ENCODE data around the gene RNF19B. TPM values are rescaled to one million over a fixed set of nuclear protein-coding genes. Genes with fewer than 3 reads are reported as not detected.

RNF19B gene
- total RNA-seq, 5 donors from 2014 or later (not counting 1 experiment from before 2014, with no cell fraction given): 28.7 to 44.8 (median 30.3) TPM

- Histone ChIP-seq H3K9me3 (no peaks in the 10 kb centered on the region), H3K4me3 (ENCODE audit: control insufficient read depth in 1 of 2, extremely low read depth in 1 of 2, low read length in 1 of 2) (no peak overlapping the region), H3K36me3 (ENCODE audit: control insufficient read depth in 2 of 2, extremely low read depth in 1 of 2, insufficient read depth in 1 of 2, low read length in 1 of 2) (no peaks in the 10 kb centered on the region), H3K27me3 (replicated peaks in 1 of 2; ENCODE audit: control insufficient read depth in 2 of 2, extremely low read depth in 1 of 2, insufficient read depth in 2 of 2, low read length in 1 of 2) (peaks cover 9 to 91% of the 10 kb centered on the region in 2 experiments), H3K4me1 (ENCODE audit: control insufficient read depth in 1 of 2, extremely low read depth in 1 of 2, insufficient read depth in 2 of 2, low read length in 2 of 2) (peaks cover 0 to 17% of the 10 kb centered on the region in 2 experiments), H3K27ac (ENCODE audit: low read length) (no peak overlapping the region)
- 95% methylated on average over 17 of the region's 26 CpGs for WGBS (ENCODE audit: insufficient coverage)
- ChIA-PET POLR2A (no interaction called here), CTCF (no interaction called here)
- H3K9me3 Mint-ChIP-seq: no peaks in the 10 kb centered on the region
- DNase-seq (no peak), ATAC-seq (replicated peaks in 1 of 4) (no peak)
- no peaks in the 10 kb centered on the region for H3K36me3 Mint-ChIP-seq
- peaks cover 55 to 72% of the 10 kb centered on the region in 2 donors for H3K27me3 Mint-ChIP-seq
- H3K4me3 Mint-ChIP-seq: no peak overlapping the region
- peaks cover 7 to 16% (median 14%) of the 10 kb centered on the region in 3 donors for H3K4me1 Mint-ChIP-seq
- no peak overlapping the region for H3K27ac Mint-ChIP-seq
These were observed 69.0 kb downstream of the RNF19B start for GRCh38 chr1:32895325-32896215.

GRCh38 chr1:32894681-32895080, 69.9 kb downstream of the RNF19B start:
- WGBS (ENCODE audit: insufficient coverage): 94% methylated on average over 3 of the region's 6 CpGs
- Mint-ChIP-seq H3K4me1 (peaks cover 6 to 14% (median 11%) of the 10 kb centered on the region in 3 donors), H3K27me3 (peaks cover 56 to 72% of the 10 kb centered on the region in 2 donors), H3K9me3 (no peaks in the 10 kb centered on the region), H3K4me3 (peak overlapping the region in 1 of 3 donors; percentile 81), H3K36me3 (no peaks in the 10 kb centered on the region), H3K27ac (no peak overlapping the region)
- CTCF ChIA-PET: no interaction called here
- Histone ChIP-seq H3K4me3 (ENCODE audit: control insufficient read depth in 1 of 2, extremely low read depth in 1 of 2, low read length in 1 of 2) (no peak overlapping the region), H3K27me3 (replicated peaks in 1 of 2; ENCODE audit: control insufficient read depth in 2 of 2, extremely low read depth in 1 of 2, insufficient read depth in 2 of 2, low read length in 1 of 2) (peaks cover 6 to 90% of the 10 kb centered on the region in 2 experiments), H3K9me3 (no peaks in the 10 kb centered on the region), H3K36me3 (ENCODE audit: control insufficient read depth in 2 of 2, extremely low read depth in 1 of 2, insufficient read depth in 1 of 2, low read length in 1 of 2) (no peaks in the 10 kb centered on the region), H3K27ac (ENCODE audit: low read length) (no peak overlapping the region), H3K4me1 (ENCODE audit: control insufficient read depth in 1 of 2, extremely low read depth in 1 of 2, insufficient read depth in 2 of 2, low read length in 2 of 2) (peaks cover 0 to 15% of the 10 kb centered on the region in 2 experiments)
- ATAC-seq (replicated peaks in 1 of 4) (no peak), DNase-seq (no peak)
- POLR2A ChIA-PET: no interaction called here

DNA sequence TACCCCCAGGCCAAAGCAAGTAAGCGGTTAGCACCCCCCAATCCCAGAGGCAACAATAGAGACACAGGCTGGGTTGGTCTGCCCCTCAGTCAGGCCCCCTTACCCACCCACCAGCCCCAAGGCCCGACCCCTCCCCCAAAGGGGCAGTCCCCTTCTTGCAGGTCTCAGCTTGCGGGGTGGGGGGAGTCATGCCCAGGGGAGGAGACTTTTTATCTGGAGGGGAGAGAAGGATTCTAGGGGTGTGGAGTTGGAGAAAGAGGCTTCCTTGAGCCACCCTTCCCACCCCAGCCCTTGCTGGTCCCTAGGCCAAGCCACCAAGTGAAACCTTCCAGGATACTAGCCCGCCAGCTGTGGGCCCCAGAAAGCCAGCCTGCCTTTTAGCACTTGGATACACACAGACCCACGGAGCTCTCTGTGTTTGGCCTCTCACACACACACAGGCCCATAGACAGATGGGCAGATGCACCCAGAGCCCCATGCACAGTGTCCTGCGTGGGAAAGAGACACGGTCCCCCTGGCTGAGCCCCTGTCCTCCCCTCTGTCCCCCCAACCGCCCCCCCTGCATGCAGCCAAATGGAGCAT, 70.5 kb downstream of the RNF19B start:
- Mint-ChIP-seq H3K27me3 (peaks cover 60 to 72% of the 10 kb centered on the region in 2 donors), H3K4me1 (peaks cover 6 to 14% (median 11%) of the 10 kb centered on the region in 3 donors), H3K4me3 (peak overlapping the region; percentile 37 to 81 (median 52)), H3K9me3 (no peaks in the 10 kb centered on the region), H3K27ac (no peak overlapping the region), H3K36me3 (no peaks in the 10 kb centered on the region)
- WGBS (ENCODE audit: insufficient coverage): 61% methylated on average over 3 of the region's 8 CpGs
- no peak for ATAC-seq (replicated peaks in 1 of 4)
- DNase-seq: no peak
- POLR2A ChIA-PET: no interaction called here
- Histone ChIP-seq H3K27me3 (replicated peaks in 1 of 2; ENCODE audit: control insufficient read depth in 2 of 2, extremely low read depth in 1 of 2, insufficient read depth in 2 of 2, low read length in 1 of 2) (peaks cover 4 to 85% of the 10 kb centered on the region in 2 experiments), H3K9me3 (no peaks in the 10 kb centered on the region), H3K36me3 (ENCODE audit: control insufficient read depth in 2 of 2, extremely low read depth in 1 of 2, insufficient read depth in 1 of 2, low read length in 1 of 2) (no peaks in the 10 kb centered on the region), H3K4me1 (ENCODE audit: control insufficient read depth in 1 of 2, extremely low read depth in 1 of 2, insufficient read depth in 2 of 2, low read length in 2 of 2) (peaks cover 0 to 15% of the 10 kb centered on the region in 2 experiments), H3K4me3 (ENCODE audit: control insufficient read depth in 1 of 2, extremely low read depth in 1 of 2, low read length in 1 of 2) (peak overlapping the region in 1 of 2 donors; percentile 40), H3K27ac (ENCODE audit: low read length) (no peak overlapping the region)
- CTCF ChIA-PET: no interaction called here

- POLR2A ChIA-PET: no interaction called here
- Mint-ChIP-seq H3K36me3 (no peaks in the 10 kb centered on the region), H3K4me1 (peaks cover 6 to 14% (median 11%) of the 10 kb centered on the region in 3 donors), H3K4me3 (peak overlapping the region; percentile 37 to 81 (median 52)), H3K27ac (no peak overlapping the region), H3K9me3 (no peaks in the 10 kb centered on the region), H3K27me3 (peaks cover 61 to 73% of the 10 kb centered on the region in 2 donors)
- Histone ChIP-seq H3K27me3 (replicated peaks in 1 of 2; ENCODE audit: control insufficient read depth in 2 of 2, extremely low read depth in 1 of 2, insufficient read depth in 2 of 2, low read length in 1 of 2) (peaks cover 5 to 85% of the 10 kb centered on the region in 2 experiments), H3K9me3 (no peaks in the 10 kb centered on the region), H3K36me3 (ENCODE audit: control insufficient read depth in 2 of 2, extremely low read depth in 1 of 2, insufficient read depth in 1 of 2, low read length in 1 of 2) (no peaks in the 10 kb centered on the region), H3K4me1 (ENCODE audit: control insufficient read depth in 1 of 2, extremely low read depth in 1 of 2, insufficient read depth in 2 of 2, low read length in 2 of 2) (peaks cover 0 to 15% of the 10 kb centered on the region in 2 experiments), H3K4me3 (ENCODE audit: control insufficient read depth in 1 of 2, extremely low read depth in 1 of 2, low read length in 1 of 2) (peak overlapping the region; percentile 39 to 49), H3K27ac (ENCODE audit: low read length) (no peak overlapping the region)
- CTCF ChIA-PET: no interaction called here
- WGBS (ENCODE audit: insufficient coverage): 5% methylated on average over 24 of the region's 58 CpGs
- ATAC-seq (replicated peaks in 1 of 4) (peak; percentile 13 to 60 (median 34)), DNase-seq (peak in 2 of 35 experiments; percentile 14 to 20)
These were observed 71.2 kb downstream of the RNF19B start for GRCh38 chr1:32893198-32894018.

DNA sequence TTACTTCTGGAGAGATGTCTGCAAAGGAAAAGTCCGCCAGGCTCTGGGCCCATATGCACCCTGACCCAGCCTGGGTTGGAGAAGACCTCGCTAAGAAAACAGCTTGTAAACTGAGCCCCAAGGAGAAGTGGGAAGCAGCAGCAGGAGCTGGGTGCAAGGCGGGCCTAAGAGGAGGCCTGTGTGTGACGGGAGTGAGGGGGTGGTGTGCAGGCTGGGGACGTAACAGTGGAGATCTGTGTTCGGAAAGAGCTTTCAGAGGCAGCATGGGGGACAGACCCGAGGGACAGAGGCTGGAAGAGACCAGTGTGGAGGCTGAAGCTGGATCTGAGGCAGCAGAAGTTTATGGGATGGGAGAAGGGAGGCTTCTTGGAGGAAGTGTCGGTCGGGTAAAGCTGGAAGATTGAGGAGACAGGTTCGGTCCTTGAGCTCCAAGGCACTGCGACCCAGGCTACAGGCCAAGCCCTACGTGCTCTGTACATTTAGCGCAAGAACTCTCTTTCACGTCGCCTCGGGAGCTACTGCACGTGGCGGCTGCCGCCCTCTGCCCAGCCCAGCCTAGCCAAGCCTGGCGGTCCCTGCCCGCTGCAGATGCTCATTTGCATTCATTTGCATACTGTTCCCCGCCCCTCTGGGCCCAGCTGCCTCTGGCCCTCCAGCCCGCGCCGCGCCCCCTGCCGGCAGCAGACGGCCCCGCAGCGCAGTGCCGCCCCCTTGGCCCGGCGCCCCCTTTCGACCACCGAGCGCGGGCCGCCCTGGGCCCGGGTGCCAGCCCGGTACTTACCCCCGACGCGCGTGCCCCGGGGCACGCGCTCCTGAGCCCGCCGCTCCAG, 72.0 kb downstream of the RNF19B start:
- H3K36me3 ChIP-seq (ENCODE audit: control insufficient read depth in 2 of 2, extremely low read depth in 1 of 2, insufficient read depth in 1 of 2, low read length in 1 of 2): no peaks in the 10 kb centered on the region
- Mint-ChIP-seq H3K9me3 (no peaks in the 10 kb centered on the region), H3K36me3 (no peaks in the 10 kb centered on the region), H3K27me3 (peaks cover 66 to 75% of the 10 kb centered on the region in 2 donors), H3K4me1 (peaks cover 6 to 14% (median 11%) of the 10 kb centered on the region in 3 donors), H3K4me3 (peak overlapping the region; percentile 50 to 81 (median 59)), H3K27ac (no peak overlapping the region)
- DNase-seq (peak in 10 of 35 experiments; percentile 7 to 58 (median 31)), ATAC-seq (replicated peaks in 1 of 4) (peak; percentile 45 to 81 (median 57))
- H3K4me1 ChIP-seq (ENCODE audit: control insufficient read depth in 1 of 2, extremely low read depth in 1 of 2, insufficient read depth in 2 of 2, low read length in 2 of 2): peaks cover 0 to 15% of the 10 kb centered on the region in 2 experiments
- peaks cover 7 to 88% of the 10 kb centered on the region in 2 experiments for H3K27me3 ChIP-seq (replicated peaks in 1 of 2; ENCODE audit: control insufficient read depth in 2 of 2, extremely low read depth in 1 of 2, insufficient read depth in 2 of 2, low read length in 1 of 2)
- WGBS (ENCODE audit: insufficient coverage): 28% methylated on average over 48 of the region's 49 CpGs
- ChIA-PET POLR2A (interaction anchor here in 1 of 2 donors (0.5 kb wide), 1 partner anchor 1382 kb away, joined by 3 read pairs; no protein-coding TSS in a partner anchor), CTCF (interaction anchor here in 1 of 2 donors (0.7 to 0.9 kb wide), 2 partner anchors 26 to 88 kb away, joined by 3 read pairs; no protein-coding TSS in a partner anchor)
- peak overlapping the region; percentile 39 to 49 for H3K4me3 ChIP-seq (ENCODE audit: control insufficient read depth in 1 of 2, extremely low read depth in 1 of 2, low read length in 1 of 2)
- no peak overlapping the region for H3K27ac ChIP-seq (ENCODE audit: low read length)
- H3K9me3 ChIP-seq: no peaks in the 10 kb centered on the region

Measured in T-cell (primary cell).